Kidney capillary endothelial cell (primary cell): ENCODE results near the gene HSPA1A.
A peak's percentile ranks its signal among the peaks of the same experiment; 100 is the strongest.
"Not testable (repeated sequence)": the region's sequence is repeated elsewhere in the genome, so short reads cannot be mapped to it uniquely, and the experiment has no call there.

Experiments
- DNase-seq: peaks from one replicate; pipeline ENCODE4 v3.0.0-alpha.2; 2018; ENCODE audit warnings: low spot score

The HSPA1A gene

DNA sequence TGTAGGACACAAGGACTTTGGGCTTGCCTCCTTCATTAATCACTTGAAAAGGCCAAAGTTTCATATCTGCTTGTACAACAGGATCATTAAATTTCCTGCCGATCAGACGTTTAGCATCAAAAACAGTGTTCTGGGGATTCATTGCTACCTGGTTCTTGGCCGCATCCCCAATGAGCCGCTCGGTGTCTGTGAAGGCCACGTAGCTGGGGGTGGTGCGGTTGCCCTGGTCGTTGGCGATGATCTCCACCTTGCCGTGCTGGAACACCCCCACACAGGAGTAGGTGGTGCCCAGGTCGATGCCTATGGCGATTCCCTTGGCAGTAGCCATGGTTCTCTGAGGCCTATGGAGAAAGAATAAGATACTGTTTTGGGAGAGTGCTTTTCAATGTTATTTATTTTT is 3.7 kb upstream of the HSPA1A start:
- no peak for DNase-seq

DNA sequence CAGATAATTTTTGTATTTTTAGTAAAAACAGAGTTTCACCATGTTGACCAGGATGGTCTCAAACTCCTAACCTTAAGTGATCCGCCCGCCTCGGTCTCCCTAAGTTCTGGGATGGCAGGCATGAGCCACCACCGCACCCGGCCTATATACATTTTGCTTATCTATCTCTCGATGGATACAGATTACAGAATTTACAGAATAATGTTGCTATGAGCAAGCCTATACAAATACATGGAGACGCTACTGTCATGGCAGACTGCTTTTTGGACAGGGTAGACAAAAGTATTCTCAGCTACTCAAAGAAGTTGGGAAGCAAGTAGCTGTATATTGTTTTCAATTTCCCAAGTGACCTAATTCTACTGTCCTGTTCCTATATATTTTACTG is 1.9 kb upstream of the HSPA1A start:
- no peak for DNase-seq

DNA sequence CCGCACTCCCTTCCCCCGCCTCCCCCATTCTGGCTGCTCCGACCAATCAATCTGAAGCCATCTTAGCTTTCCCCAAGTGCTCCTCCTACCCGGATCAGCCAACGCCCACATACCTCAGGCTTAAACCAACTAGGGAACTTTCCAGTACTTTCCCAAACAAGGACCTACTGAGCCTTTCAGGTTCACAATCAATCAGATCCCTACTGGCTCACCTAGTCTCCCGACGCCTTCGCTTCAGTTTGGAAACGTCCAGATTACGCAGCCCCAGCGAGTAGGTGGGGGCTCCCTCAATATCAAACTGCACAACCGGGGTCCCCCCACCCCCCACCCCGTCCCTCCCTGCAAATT is 692 bp upstream of the HSPA1A start:
- peak; percentile 92 for DNase-seq

DNA sequence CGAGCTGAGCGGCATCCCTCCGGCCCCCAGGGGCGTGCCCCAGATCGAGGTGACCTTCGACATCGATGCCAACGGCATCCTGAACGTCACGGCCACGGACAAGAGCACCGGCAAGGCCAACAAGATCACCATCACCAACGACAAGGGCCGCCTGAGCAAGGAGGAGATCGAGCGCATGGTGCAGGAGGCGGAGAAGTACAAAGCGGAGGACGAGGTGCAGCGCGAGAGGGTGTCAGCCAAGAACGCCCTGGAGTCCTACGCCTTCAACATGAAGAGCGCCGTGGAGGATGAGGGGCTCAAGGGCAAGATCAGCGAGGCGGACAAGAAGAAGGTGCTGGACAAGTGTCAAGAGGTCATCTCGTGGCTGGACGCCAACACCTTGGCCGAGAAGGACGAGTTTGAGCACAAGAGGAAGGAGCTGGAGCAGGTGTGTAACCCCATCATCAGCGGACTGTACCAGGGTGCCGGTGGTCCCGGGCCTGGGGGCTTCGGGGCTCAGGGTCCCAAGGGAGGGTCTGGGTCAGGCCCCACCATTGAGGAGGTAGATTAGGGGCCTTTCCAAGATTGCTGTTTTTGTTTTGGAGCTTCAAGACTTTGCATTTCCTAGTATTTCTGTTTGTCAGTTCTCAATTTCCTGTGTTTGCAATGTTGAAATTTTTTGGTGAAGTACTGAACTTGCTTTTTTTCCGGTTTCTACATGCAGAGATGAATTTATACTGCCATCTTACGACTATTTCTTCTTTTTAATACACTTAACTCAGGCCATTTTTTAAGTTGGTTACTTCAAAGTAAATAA is 2.0 kb downstream of the HSPA1A start:
- DNase-seq, result not testable (repeated sequence)

DNA sequence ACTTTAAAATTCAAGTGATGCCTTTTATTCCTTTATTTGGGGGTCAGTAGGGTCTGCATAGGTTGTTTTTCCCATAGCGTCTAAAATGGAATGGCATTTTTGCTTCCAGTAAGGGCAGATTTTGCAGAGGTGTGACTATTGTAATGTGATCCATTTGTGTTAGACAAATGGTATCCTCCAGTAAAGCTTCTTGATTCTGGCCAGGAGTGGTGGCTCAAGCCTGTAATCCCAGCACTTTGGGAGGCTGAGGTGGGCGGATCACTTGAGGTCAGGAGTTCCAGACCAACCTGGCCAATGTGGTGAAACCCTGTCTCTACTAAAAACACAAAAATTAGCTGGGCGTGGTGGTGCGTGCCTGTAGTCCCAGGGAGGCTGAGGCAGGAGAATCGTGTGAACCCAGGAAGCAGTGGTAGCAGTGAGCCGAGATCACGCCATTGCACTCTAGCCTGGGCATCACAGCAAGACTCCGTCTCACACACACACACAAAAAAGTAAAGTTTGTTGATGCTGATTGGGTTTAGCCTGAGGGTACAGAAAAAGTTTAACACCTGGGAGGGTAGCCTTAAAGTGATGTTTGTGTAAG is 2.7 kb downstream of the HSPA1A start:
- DNase-seq, result not testable (repeated sequence)

DNA sequence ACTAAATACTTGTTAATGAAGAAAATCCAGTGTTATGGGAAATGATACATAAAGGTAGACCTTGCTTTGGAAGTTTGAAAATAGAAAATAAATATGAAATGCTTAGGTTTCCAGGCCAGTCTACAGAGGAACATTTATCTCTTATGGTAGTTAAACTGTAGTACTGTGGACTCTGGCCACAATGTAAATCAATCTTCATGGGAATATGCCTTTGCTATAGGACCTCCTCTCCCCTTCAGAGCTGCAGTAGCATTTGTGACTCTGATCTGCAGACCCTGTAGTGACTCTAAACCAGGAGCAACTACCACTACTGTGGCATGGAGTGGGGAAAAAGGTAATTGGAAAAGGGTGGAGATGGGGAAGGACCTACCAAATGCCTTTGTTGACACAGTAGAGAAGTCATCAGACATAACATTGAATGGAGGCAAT is 4.5 kb downstream of the HSPA1A start:
- no peak for DNase-seq

DNA sequence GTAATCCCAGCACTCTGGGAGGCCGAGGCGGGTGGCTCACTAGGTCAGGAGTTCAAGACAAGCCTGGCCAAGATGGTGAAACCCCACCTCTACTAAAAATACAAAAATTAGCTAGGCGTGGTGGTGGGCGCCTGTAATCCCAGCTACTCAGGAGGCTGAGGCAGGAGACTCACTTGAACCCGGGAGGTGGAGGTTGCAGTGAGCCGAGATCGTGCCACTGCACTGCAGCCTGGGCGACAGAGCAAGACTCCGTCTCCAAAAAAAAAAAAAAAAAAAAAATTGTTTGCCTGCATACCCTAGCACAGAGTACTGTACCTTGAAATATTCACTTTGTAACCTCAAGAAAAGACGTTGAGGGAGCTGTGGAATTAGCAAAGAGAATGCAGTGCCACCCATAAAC is 5.1 kb downstream of the HSPA1A start:
- DNase-seq, result not testable (repeated sequence)

DNA sequence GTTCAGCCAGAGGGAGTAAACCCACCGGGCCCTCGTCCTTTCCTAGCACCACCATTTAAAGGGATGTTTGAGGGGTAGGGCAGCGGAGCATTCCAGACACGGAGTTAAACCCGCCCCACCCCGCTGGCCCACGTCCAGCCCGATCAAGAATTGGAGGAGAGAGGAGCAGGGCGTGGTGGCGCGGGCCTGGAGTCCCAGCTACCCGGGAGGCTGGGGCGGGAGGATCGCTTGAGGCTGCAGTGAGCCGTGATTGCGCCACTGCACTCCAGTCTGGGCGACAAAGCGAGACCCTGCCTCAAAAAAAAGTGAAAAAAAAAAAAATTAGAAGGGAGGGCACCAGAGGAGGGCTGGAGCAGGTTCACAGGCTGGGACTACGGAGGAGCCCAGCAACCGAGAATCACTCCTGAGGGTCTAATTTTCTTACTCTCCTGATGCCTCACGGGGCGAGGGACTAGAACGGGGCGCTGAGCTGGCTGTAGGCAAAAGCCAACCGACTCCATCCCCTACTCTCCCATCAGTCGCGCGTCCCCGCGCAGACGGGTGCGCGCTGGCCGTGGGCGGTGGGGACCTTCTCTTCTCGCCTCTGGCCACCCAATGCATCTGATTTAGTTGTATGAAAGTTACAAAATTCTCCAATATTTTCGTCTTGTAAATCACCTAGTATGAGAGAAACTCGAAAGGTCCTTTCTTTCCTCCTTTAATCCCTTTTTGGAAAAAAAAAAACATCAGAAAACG is 6.1 kb downstream of the HSPA1A start:
- DNase-seq, result no peak

DNA sequence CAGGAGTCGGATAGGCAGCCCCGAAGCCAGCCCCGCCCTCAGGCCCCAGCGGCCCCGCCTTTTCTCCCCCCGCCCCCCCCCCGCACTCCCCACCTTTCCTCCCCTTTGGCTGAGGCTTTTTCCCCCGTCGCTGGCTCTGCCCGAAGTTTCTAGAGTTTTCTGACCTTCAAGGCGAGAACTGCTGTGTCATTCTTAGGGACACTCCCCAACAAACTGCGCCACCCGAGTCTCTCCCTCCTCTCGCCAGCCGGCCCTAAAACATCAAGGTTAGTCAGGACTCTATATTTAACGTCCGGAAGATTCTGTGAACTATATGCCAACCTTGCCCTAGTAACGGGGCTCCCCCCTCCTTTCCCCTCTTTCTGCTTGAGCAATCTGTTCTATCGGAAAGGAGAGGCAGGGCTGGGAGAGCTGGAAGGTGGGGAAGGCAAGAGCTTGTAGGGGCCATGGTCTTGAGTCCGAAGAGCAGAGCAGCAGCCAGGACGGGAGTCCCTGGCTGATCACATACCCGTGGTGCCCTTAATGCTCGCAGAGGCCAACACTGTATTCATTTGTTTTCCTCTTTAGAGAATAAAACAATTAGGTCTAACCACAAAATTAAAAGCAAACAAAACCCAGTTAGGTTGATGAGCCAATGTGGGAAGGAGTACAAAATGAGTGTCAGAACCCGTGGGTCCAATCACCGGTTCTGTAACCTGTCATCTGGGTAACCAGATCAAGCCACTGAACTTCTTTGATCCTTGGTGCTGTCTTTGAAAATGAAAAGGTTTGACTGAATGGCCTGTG is 6.9 kb downstream of the HSPA1A start:
- no peak for DNase-seq

DNA sequence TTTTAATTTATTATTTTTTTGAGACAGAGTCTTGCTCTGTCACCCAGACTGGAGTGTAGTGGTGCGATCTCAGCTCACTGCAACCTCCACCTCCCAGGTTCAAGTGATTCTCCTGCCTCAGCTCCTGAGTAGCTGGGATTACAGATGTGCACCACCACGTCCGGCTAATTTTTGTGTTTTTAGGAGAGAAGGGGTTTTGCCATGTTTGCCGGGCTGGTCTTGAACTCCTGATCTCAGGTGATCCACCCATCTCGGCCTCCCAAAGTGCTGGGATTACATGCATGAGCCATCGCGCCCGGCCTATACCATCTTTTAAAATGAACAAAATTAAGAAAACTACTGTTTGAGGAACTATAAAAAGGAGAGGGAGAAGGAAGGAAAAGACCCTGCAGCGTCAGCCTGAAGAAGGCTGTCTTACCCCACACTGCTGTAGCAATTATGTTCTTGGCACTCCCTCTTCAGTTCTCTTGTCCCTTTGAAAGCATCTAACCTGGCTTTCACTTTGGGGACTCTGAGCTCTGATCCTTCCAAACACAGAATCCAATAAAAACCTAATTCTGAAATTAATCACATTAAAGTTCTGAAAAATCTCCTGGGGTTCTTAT is 8.4 kb downstream of the HSPA1A start:
- not testable (repeated sequence) for DNase-seq

DNA sequence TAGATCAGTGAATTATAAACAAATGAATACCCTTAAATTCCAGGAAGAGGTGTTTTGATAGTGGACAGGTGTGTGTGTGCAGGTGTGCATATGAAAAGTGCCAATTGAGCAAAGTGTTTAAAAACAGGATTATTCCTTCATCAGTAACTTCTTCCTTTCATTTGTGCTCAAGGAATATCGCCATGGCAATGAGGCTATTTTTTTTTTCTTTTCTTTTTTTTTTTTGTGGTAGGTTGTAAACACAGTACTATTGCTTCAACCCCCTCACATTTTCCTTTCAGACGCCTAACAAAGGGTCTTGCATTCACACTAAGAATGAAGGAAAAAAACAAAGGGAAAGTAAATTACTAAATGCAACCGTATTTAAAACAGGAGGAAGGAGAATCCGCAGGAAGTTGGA is 10.2 kb downstream of the HSPA1A start:
- no peak for DNase-seq

DNA sequence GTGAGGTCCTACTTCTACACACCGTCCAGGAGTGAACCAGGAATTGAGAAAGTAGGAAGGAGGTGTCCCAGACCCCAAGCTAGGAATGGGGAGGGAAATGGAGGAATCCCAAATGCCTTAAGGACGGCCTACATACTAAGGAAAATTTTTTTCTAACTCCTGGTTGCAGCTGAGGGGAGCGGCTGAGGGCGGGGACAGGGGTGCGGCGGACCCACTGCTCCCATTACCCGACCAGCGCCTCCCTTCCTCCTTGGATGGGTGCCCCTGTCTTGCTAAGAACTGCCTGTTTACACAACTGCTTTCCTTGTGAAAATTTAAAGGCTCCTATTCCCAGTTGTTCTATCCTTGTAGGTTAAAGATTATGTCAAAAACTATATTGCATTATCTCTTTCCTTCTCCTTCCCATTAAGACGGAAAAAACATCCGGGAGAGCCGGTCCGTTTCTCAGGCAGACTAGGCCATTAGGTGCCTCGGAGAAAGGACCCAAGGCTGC is 11.5 kb downstream of the HSPA1A start:
- no peak for DNase-seq

DNA sequence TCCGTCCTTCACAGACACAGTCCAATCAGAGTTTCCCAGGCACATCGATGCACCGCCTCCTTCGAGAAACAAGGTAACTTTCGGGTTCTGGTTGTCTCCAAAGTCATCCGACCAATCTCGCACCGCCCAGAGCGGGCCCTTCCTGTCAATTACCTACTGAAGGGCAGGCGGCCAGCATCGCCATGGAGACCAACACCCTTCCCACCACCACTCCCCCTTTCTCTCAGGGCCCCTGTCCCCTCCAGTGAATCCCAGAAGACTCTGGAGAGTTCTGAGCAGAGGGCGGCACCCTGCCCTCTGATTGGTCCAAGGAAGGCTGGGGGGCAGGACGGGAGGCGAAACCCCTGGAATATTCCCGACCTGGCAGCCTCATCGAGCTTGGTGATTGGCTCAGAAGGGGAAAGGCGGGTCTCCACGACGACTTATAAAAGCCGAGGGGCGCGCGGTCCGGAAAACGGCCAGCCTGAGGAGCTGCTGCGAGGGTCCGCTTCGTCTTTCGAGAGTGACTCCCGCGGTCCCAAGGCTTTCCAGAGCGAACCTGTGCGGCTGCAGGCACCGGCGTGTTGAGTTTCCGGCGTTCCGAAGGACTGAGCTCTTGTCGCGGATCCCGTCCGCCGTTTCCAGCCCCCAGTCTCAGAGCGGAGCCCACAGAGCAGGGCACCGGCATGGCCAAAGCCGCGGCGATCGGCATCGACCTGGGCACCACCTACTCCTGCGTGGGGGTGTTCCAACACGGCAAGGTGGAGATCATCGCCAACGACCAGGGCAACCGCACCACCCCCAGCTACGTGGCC is 12.1 kb downstream of the HSPA1A start, which contains the start of gene HSPA1B:
Gene HSPA1B, plus strand, starts transcription at position 453 of the 794 bp plus-strand sequence. Its CDS starts 213 bp downstream, at position 666.
- DNase-seq, result peak; percentile 96

DNA sequence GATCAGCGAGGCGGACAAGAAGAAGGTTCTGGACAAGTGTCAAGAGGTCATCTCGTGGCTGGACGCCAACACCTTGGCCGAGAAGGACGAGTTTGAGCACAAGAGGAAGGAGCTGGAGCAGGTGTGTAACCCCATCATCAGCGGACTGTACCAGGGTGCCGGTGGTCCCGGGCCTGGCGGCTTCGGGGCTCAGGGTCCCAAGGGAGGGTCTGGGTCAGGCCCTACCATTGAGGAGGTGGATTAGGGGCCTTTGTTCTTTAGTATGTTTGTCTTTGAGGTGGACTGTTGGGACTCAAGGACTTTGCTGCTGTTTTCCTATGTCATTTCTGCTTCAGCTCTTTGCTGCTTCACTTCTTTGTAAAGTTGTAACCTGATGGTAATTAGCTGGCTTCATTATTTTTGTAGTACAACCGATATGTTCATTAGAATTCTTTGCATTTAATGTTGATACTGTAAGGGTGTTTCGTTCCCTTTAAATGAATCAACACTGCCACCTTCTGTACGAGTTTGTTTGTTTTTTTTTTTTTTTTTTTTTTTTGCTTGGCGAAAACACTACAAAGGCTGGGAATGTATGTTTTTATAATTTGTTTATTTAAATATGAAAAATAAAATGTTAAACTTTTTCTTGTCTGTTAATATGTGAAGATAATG is 14.4 kb downstream of the HSPA1A start:
- no peak for DNase-seq

DNA sequence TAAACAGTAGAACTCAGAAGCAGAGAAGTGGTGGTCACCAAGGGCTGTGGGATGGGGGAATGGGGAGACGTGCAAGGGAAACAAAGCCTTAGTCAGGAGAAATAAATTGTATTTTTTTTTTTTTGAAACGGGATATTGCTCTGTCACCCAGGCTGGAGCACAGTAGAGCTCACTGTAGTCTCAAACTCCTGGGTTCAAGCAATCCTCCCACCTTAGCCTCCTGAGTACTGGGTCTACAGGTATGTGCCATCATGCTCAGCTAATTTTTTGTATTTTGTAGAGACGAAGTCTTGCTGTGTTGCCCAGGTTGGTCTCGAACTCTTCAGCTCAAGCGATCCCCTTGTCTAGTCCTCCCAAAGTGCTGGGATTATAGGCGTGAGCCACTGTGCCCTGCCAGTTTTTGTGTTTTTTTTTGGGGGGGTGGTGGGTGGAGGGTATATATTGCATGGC is 15.6 kb downstream of the HSPA1A start:
- no peak for DNase-seq

DNA sequence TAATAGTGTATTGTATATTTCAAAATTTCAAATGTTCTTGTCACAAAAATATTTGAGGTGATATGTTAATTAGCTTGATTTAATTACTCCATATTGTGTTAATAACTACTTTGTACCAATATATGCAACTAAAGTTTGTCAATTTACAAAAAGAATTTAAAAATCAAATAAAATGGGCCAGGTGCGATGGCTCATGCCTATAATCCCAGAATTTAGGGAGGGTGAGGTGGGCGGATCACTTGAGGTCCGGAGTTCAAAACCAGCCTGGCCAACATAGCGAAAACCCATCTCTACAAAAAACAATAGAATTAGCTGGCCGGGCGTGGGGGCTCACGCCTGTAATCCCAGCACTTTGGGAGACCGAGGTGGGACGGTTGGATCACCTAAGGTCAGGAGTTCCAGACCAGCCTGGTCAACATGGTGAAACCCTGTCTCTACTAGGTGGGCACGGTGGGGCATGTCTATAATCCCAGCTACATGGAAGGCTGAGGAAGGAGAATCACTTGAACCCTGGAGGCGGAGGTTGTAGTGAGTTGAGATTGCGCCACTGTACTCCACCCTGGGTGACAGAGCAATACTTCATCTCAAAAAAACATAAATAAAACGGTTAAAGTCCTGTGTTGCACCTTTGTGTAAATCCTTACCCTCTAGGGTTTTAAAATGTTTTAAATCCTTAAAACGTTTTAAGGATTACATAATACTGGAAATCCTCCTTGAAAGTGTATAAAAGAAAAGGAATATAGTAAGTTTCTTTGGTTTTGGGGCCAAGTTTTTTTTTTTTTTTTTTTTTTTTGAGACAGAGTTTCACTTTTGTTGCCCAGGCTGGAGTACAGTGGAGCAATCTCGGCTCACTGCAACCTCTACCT is 16.2 kb downstream of the HSPA1A start:
- DNase-seq, result no peak

DNA sequence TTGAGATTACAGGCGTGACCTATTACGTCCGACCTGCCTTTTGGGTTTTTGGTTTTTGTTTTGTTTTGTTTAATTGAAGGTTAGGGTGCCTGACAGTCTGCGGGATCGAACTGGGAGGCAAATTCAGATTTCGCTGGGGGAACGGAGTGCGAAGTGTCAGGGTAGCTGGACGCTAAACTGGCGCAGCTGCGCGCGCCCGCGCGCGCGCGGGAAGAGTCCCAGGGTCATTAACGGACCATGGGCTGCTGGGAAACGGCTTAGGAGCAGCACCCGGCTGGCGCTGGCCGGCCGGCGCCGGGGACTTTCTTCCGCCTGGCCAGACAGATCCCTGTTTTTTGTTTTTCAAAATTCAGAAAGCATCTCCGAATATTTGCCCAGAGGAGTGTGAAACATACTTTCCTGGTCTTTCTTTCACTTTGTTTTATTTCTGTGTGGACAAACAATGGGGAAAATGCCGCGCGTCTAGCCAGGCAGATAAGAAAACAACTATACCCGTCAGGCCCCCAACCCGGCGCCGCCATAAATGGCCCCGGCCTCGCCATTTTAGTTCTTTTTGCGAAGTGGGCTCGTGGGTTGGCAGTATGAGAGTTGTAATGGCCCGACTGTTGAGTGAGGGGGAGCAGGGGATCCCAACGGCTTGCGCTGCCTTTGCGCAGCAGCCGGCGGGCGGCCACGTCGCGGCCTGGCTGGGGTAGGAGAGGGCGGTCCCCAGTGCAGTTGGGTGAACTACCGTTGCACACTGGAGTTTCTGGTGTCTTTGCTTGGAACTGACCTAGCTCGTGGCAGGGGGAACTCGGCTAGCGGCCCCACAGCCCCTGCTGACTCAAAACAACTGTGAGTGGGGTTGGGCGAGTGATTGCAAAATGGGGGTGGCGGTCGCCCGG is 19.3 kb downstream of the HSPA1A start:
- peak; percentile 87 for DNase-seq

DNA sequence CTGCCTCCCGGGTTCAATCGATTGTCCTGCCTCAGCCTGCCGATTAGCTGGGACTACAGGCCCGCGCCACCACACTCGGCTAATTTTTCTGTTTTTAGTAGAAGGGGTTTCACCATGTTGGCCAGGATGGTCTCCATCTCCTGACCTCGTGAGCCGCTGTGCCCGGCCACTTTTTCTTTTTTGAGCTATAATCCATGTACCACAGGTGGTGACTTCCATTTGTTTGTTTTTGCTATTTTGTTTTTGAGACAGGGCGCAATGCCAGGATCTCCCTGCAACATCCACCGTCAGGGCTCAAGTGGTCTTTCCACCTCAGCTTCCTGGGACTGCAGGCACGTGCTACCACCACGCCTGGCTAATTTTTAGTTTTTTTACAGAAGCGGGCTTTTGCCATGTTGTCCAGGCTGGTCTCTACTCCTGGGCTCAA is 20.7 kb downstream of the HSPA1A start:
- no peak for DNase-seq
